DOHH2 (cell line): ENCODE measurements around the gene HNRNPK.

Experiments used
- H3F3A ChIP-seq: fragments of 200-600 bp; sonication (generic), shearing (Covaris generic); 2 replicates; pipeline ENCODE4 v1.6.0; 2016; ENCODE audit warnings: antibody characterized with exemption, mild to moderate bottlenecking; ENCODE audit not compliant: control insufficient read depth, insufficient read depth
- H3K27ac ChIP-seq: fragments of 200-600 bp; sonication (generic); 2 replicates; pipeline ENCODE4 v1.5.1; 2014; ENCODE audit warnings: low read depth, mild to moderate bottlenecking, low read length, moderate library complexity
- H3K27me3 ChIP-seq: fragments of 200-600 bp; sonication (generic); 2 replicates; pipeline ENCODE4 v1.6.1; 2014; ENCODE audit warnings: mild to moderate bottlenecking, low read length, mixed read lengths; ENCODE audit not compliant: control insufficient read depth
- H3K36me3 ChIP-seq: fragments of 200-600 bp; sonication (generic); 2 replicates; pipeline ENCODE4 v1.6.1; 2014; ENCODE audit warnings: mild to moderate bottlenecking, low read length, moderate library complexity, mixed read lengths; ENCODE audit not compliant: control insufficient read depth
- H3K4me1 ChIP-seq: fragments of 200-600 bp; sonication (generic); 2 replicates; pipeline ENCODE4 v1.6.1; 2014; ENCODE audit warnings: mild to moderate bottlenecking, low read length, mixed read lengths; ENCODE audit not compliant: control insufficient read depth
- H3K4me2 ChIP-seq: fragments of 200-600 bp; sonication (generic); 2 replicates; pipeline ENCODE4 v1.6.0; 2014; ENCODE audit warnings: mild to moderate bottlenecking, low read length, moderate library complexity
- H3K4me3 ChIP-seq: fragments of 200-600 bp; sonication (generic); 2 replicates; pipeline ENCODE4 v1.5.1; 2014; ENCODE audit warnings: mild to moderate bottlenecking, low read length, mixed read lengths
- H3K79me2 ChIP-seq: fragments of 200-600 bp; sonication (generic); 2 replicates; pipeline ENCODE4 v1.6.1; 2014; ENCODE audit warnings: mild to moderate bottlenecking, low read length, mixed read lengths; ENCODE audit not compliant: control insufficient read depth
- H3K9me2 ChIP-seq: fragments of 200-600 bp; sonication (generic); replicated peaks from 2 replicates; pipeline ENCODE4 v1.6.1; 2014; ENCODE audit warnings: mild to moderate bottlenecking, low read length, mixed read lengths; ENCODE audit not compliant: control insufficient read depth
- H3K9me3 ChIP-seq: fragments of 200-600 bp; sonication (generic); 2 replicates; pipeline ENCODE4 v1.6.1; 2014; ENCODE audit warnings: antibody characterized with exemption, low read length, mixed read lengths; ENCODE audit not compliant: control insufficient read depth, insufficient read depth
- H4K20me1 ChIP-seq: fragments of 200-600 bp; sonication (generic); 2 replicates; pipeline ENCODE4 v1.6.0; 2014; ENCODE audit warnings: low read depth, mild to moderate bottlenecking, antibody characterized with exemption, low read length, moderate library complexity; ENCODE audit not compliant: control insufficient read depth, insufficient read depth
- CTCF ChIP-seq: fragments of 200-600 bp; sonication (generic); IDR thresholded peaks from one replicate; pipeline ENCODE4 v1.5.1; 2014; ENCODE audit warnings: antibody characterized with exemption, mild to moderate bottlenecking, low read depth, low read length; ENCODE audit not compliant: poor library complexity, severe bottlenecking
- EZH2phosphoT487 ChIP-seq: fragments of 200-600 bp; sonication (generic); IDR thresholded peaks from 2 replicates; pipeline ENCODE4 v1.6.1; 2017; ENCODE audit warnings: borderline replicate concordance, mild to moderate bottlenecking, antibody characterized with exemption, low read length, moderate library complexity, mixed read lengths

The HNRNPK gene

DNA sequence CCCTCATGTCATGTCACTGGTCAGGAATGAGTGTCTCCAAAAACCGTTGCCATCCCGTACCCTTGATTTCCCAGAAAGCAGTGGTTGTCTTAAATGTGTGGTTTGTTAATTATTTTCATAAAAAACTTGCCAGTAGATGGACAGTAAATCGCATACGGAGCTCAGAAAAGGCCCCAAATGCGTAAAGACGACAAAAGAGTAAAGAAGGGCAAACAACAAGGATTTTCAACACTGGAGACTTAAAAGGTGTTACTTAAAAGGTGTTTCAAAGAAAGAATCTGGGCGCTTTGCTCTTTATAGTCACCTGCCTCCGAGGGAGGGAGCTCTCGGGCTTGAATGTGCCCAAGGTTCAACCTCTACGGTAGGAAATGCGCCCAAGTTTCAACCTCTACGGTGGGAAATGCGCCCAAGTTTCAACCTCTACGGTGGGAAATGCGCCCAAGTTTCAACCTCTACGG lies 59.5 kb downstream of the HNRNPK start:
- Histone ChIP-seq H3F3A (0 out of 2 replicates have a peak, but pooled peaks cover 3% of the 10 kb centered on the region), H3K4me1 (peaks cover 24% of the 10 kb centered on the region)
- no peak for TF ChIP-seq CTCF
- TF ChIP-seq EZH2phosphoT487: no peak

DNA sequence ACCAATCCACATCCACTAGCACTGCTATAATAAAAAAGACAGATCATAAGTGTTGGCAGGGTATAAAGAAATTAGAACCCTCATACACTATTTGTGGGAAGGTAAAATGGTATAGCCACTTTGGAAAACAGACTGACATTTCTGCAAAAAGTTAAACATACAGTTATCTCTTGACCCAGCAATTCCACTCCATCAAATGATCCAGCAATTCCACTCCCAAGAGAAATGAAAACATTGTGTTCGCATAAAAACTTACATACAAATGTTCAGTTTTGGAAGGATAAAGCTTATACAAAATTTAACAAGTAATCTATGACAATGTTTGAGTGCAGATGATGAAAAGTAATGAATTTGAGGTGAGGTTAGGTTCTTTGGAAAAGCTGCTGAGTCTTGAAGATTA lies 60.9 kb downstream of the HNRNPK start:
- Histone ChIP-seq H3K4me1 (peaks cover 24% of the 10 kb centered on the region), H3K79me2 (peaks cover 10% of the 10 kb centered on the region), H3K9me2 (no peaks in the 10 kb centered on the region), H3K27me3 (no peaks in the 10 kb centered on the region), H3K4me3 (no peak overlapping the region), H3K27ac (no peak overlapping the region), H3K9me3 (no peaks in the 10 kb centered on the region), H3K4me2 (no peak overlapping the region), H3K36me3 (peaks cover 2% of the 10 kb centered on the region; the same call in 1 of the 2 replicates), H3F3A (0 out of 2 replicates have a peak, but pooled peaks cover 3% of the 10 kb centered on the region), H4K20me1 (no peaks in the 10 kb centered on the region)
- TF ChIP-seq CTCF (no peak), EZH2phosphoT487 (no peak)

More for the DNA sequence above, 59.5 kb downstream of the HNRNPK start:
- Histone ChIP-seq H3K27me3 (no peaks in the 10 kb centered on the region), H3K9me3 (no peaks in the 10 kb centered on the region), H3K4me3 (peak overlapping the region; percentile 76), H3K4me2 (peak overlapping the region; percentile 62), H3K27ac (peak overlapping the region; percentile 58), H4K20me1 (no peaks in the 10 kb centered on the region), H3K36me3 (peaks cover 2% of the 10 kb centered on the region; the same call in 1 of the 2 replicates), H3K9me2 (no peaks in the 10 kb centered on the region), H3K79me2 (peaks cover 10% of the 10 kb centered on the region)
